ENCODE measurements around the gene PROSER2. TPM values are rescaled to one million over a fixed set of nuclear protein-coding genes. Genes with fewer than 3 reads are reported as not detected.

The PROSER2 gene
- total and polyA plus RNA-seq, 9 of the 15 experiments (the other 6 are each of a cell fraction or from before 2014, with no cell fraction given) = 0.62 to 14.8 (median 2.9) TPM

DNA sequence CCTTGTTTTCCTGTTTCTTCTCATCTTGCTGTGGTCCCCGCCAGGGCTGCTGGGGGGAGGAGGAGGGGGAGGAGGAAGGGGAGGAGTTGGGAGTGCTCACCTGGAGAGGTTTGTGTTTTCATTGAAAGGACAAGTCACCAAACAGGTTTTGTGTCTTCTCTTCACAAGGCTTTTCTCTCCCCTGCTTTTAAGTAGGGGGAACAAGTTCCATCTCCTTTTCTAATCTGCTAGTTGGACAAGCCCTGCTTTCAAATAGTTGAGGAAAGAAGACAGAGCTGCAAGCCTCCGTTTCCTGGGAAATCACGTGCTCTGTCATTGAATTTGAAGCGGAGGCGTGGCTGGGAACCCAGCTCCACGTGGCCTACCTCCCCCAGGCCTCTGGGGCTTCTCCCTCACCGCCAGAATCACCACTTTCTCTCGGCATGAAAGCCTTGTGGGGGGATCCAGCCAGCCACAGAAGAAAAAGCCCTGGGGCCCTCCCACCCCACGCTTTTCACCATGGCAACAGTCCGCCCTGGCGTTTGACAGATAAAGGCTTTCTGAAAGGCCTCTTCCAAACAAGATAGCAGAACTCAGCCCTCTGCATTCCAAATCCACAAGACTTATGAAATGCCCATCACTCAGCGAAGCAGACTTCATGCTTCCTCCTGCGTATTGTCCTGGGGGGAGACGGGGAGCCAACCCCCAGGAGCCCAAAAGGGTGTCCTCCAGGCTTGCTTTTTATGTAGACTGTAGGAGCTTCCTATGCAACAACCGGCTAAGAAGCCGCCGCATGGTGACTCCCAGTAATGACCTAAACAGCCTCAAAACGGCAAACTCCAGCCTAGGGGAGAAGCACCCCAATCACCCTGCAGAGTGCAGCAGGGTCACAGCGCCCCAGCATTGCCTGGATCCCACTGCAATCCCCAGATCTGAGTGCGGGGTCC, 51.7 kb downstream of the PROSER2 start (continued):
- TF ChIP-seq, protein P1, sequence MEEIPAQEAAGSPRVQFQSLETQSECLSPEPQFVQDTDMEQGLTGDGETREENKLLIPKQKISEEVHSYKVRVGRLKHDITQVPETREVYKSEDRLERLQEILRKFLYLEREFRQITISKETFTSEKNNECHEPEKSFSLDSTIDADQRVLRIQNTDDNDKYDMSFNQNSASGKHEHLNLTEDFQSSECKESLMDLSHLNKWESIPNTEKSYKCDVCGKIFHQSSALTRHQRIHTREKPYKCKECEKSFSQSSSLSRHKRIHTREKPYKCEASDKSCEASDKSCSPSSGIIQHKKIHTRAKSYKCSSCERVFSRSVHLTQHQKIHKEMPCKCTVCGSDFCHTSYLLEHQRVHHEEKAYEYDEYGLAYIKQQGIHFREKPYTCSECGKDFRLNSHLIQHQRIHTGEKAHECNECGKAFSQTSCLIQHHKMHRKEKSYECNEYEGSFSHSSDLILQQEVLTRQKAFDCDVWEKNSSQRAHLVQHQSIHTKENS (CRISPR knock-in tag; IDR thresholded peaks at IDR 0.05) = no peak
- TF ChIP-seq NEUROD1 (IDR thresholded peaks at IDR 0.05; ENCODE audit: borderline replicate concordance, low read depth, low read length, partially characterized antibody) = no peak
- no peak for TF ChIP-seq THRAP3 (IDR thresholded peaks at IDR 0.05; ENCODE audit: borderline replicate concordance)
- TF ChIP-seq ZNF124 (CRISPR knock-in tag; IDR thresholded peaks at IDR 0.05) = no peak
- TF ChIP-seq CEBPG (CRISPR knock-in tag; IDR thresholded peaks at IDR 0.05) = no peak
- TF ChIP-seq CEBPG (tag; conservative IDR thresholded peaks at IDR 0.05 in 1 of 2, IDR thresholded peaks at IDR 0.05 in 1 of 2) = no peak
- TF ChIP-seq ZNF143 (CRISPR knock-in tag; IDR thresholded peaks at IDR 0.05) = no peak
- TF ChIP-seq CBX1 (IDR thresholded peaks at IDR 0.05; ENCODE audit: low read depth) = no peak
- no peak for TF ChIP-seq TFAM (CRISPR knock-in tag; conservative IDR thresholded peaks at IDR 0.05)
- TF ChIP-seq, protein P2, sequence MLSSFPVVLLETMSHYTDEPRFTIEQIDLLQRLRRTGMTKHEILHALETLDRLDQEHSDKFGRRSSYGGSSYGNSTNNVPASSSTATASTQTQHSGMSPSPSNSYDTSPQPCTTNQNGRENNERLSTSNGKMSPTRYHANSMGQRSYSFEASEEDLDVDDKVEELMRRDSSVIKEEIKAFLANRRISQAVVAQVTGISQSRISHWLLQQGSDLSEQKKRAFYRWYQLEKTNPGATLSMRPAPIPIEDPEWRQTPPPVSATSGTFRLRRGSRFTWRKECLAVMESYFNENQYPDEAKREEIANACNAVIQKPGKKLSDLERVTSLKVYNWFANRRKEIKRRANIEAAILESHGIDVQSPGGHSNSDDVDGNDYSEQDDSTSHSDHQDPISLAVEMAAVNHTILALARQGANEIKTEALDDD (IDR thresholded peaks at IDR 0.05) = 0 out of 2 replicates have a peak, but pooled peaks have one; percentile 30
- TF ChIP-seq, protein P3, sequence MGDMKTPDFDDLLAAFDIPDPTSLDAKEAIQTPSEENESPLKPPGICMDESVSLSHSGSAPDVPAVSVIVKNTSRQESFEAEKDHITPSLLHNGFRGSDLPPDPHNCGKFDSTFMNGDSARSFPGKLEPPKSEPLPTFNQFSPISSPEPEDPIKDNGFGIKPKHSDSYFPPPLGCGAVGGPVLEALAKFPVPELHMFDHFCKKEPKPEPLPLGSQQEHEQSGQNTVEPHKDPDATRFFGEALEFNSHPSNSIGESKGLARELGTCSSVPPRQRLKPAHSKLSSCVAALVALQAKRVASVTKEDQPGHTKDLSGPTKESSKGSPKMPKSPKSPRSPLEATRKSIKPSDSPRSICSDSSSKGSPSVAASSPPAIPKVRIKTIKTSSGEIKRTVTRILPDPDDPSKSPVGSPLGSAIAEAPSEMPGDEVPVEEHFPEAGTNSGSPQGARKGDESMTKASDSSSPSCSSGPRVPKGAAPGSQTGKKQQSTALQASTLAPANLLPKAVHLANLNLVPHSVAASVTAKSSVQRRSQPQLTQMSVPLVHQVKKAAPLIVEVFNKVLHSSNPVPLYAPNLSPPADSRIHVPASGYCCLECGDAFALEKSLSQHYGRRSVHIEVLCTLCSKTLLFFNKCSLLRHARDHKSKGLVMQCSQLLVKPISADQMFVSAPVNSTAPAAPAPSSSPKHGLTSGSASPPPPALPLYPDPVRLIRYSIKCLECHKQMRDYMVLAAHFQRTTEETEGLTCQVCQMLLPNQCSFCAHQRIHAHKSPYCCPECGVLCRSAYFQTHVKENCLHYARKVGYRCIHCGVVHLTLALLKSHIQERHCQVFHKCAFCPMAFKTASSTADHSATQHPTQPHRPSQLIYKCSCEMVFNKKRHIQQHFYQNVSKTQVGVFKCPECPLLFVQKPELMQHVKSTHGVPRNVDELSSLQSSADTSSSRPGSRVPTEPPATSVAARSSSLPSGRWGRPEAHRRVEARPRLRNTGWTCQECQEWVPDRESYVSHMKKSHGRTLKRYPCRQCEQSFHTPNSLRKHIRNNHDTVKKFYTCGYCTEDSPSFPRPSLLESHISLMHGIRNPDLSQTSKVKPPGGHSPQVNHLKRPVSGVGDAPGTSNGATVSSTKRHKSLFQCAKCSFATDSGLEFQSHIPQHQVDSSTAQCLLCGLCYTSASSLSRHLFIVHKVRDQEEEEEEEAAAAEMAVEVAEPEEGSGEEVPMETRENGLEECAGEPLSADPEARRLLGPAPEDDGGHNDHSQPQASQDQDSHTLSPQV (IDR thresholded peaks at IDR 0.05) = peak; percentile 73
- no peak for TF ChIP-seq U2AF1 (optimal IDR thresholded peaks at IDR 0.05; ENCODE audit: low read depth, low read length)
- no peak for TF ChIP-seq MECOM (CRISPR knock-in tag; IDR thresholded peaks at IDR 0.05)
- no peak for TF ChIP-seq HEY1 (CRISPR knock-in tag; IDR thresholded peaks at IDR 0.05; ENCODE audit: borderline replicate concordance)
- TF ChIP-seq RNF2 (IDR thresholded peaks at IDR 0.05) = peak; percentile 72
- no peak for TF ChIP-seq CSDE1 (IDR thresholded peaks at IDR 0.05)
- TF ChIP-seq ZNF384 (IDR thresholded peaks at IDR 0.05; ENCODE audit: low read depth, low read length) = no peak; the same call in 1 of the 2 replicates
- TF ChIP-seq, protein P4, sequence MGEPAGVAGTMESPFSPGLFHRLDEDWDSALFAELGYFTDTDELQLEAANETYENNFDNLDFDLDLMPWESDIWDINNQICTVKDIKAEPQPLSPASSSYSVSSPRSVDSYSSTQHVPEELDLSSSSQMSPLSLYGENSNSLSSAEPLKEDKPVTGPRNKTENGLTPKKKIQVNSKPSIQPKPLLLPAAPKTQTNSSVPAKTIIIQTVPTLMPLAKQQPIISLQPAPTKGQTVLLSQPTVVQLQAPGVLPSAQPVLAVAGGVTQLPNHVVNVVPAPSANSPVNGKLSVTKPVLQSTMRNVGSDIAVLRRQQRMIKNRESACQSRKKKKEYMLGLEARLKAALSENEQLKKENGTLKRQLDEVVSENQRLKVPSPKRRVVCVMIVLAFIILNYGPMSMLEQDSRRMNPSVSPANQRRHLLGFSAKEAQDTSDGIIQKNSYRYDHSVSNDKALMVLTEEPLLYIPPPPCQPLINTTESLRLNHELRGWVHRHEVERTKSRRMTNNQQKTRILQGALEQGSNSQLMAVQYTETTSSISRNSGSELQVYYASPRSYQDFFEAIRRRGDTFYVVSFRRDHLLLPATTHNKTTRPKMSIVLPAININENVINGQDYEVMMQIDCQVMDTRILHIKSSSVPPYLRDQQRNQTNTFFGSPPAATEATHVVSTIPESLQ (CRISPR knock-in tag; IDR thresholded peaks at IDR 0.05) = no peak
- TF ChIP-seq ZNF274 (IDR thresholded peaks at IDR 0.05; ENCODE audit: borderline replicate concordance, low read depth, low read length) = no peak
- no peak for TF ChIP-seq SPI1 (IDR thresholded peaks at IDR 0.05; ENCODE audit: borderline replicate concordance, low read depth, low read length)
